ENCODE data around the gene PTGDR2.

- TF ChIP-seq CTCF (IDR thresholded peaks at IDR 0.05; ENCODE audit: insufficient read depth, low read length) (no peak), POLR2AphosphoS5 (IDR thresholded peaks at IDR 0.05; ENCODE audit: low read depth) (no peak), SPI1 (IDR thresholded peaks at IDR 0.05; ENCODE audit: borderline replicate concordance, low read depth) (no peak)
Measured at GRCh38 chr11:60845338-60845737, 10.4 kb downstream of the PTGDR2 start.

Measured in HL-60 (cell line).